Measurements from ENCODE around the gene EIF6. TPM values are rescaled to one million over a fixed set of nuclear protein-coding genes. Genes with fewer than 3 reads are reported as not detected.

Gene EIF6
- total and polyA plus RNA-seq, 2 donors (not counting 1 experiment from before 2014, with no cell fraction given): 117 to 156 TPM

DNA sequence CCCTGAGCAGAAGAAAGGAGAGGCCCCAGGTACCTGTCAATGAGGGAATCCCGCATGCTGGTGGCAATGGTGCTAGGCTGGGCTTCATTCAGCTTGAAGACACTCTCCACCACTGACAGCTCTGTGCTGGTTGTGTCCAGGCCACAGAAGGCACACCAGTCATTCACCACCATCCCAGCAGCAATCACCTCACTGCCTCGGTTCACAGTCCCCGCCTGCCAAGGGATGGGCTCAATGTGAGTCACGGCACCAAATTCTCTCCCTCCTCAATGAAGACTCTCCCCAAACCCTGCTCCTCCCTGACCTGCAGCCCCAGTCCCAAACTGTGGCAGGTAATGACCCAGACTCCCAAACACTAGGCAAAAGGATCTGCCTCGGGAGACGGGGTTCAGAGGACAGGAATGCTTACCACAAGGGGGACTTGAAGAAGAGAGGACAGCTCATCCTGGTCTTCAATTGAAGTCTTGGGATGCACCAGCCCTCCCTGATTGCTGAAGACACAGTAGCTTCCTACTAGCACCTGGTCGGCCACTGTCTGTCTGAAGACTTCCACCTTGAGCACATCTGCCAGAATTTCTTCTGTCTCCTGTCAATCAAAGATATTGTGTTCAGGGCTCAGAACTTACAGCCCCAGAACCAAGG lies 4.9 kb downstream of the EIF6 start:
- no peak overlapping the region for H2AFZ ChIP-seq (ENCODE audit: low read length)
- no peak overlapping the region for H3K4me3 ChIP-seq (replicated peaks in 1 of 4; ENCODE audit: control extremely low read depth in 1 of 4, insufficient read depth in 1 of 4, low read depth in 3 of 4, low read length in 4 of 4)
- no peaks in the 10 kb centered on the region for H3K27me3 ChIP-seq (ENCODE audit: control insufficient read depth, insufficient read depth, low read length)
- DNase-seq (ENCODE audit: low read depth in 2 of 2): no peak
- peaks cover 31% of the 10 kb centered on the region for H3K36me3 ChIP-seq (ENCODE audit: control insufficient read depth, insufficient read depth, low read length)
- H3K27ac ChIP-seq (ENCODE audit: insufficient read depth, low read length): no peak overlapping the region
- TF ChIP-seq, protein P1, sequence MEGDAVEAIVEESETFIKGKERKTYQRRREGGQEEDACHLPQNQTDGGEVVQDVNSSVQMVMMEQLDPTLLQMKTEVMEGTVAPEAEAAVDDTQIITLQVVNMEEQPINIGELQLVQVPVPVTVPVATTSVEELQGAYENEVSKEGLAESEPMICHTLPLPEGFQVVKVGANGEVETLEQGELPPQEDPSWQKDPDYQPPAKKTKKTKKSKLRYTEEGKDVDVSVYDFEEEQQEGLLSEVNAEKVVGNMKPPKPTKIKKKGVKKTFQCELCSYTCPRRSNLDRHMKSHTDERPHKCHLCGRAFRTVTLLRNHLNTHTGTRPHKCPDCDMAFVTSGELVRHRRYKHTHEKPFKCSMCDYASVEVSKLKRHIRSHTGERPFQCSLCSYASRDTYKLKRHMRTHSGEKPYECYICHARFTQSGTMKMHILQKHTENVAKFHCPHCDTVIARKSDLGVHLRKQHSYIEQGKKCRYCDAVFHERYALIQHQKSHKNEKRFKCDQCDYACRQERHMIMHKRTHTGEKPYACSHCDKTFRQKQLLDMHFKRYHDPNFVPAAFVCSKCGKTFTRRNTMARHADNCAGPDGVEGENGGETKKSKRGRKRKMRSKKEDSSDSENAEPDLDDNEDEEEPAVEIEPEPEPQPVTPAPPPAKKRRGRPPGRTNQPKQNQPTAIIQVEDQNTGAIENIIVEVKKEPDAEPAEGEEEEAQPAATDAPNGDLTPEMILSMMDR (conservative IDR thresholded peaks at IDR 0.05 in 1 of 2, IDR thresholded peaks at IDR 0.05 in 1 of 2; ENCODE audit: low read depth in 1 of 2, low read length in 2 of 2): no peak
- no peak for TF ChIP-seq EZH2 (IDR thresholded peaks at IDR 0.05; ENCODE audit: low read length, missing control alignments)
- H3K9me3 ChIP-seq (ENCODE audit: control insufficient read depth, insufficient read depth, low read depth, low read length): no peaks in the 10 kb centered on the region
- H3K9ac ChIP-seq (ENCODE audit: insufficient read depth, low read length): no peak overlapping the region
- H4K20me1 ChIP-seq (ENCODE audit: control insufficient read depth, extremely low read depth, insufficient read depth, low read length): no peaks in the 10 kb centered on the region
- peaks cover 7% of the 10 kb centered on the region for H3K4me1 ChIP-seq (ENCODE audit: control insufficient read depth, extremely low read depth, insufficient read depth, low read length)
- peaks cover 55% of the 10 kb centered on the region for H3K79me2 ChIP-seq (ENCODE audit: control insufficient read depth, insufficient read depth, low read length)
- H3K4me2 ChIP-seq (ENCODE audit: extremely low read depth, insufficient read depth, low read length): no peak overlapping the region

DNA sequence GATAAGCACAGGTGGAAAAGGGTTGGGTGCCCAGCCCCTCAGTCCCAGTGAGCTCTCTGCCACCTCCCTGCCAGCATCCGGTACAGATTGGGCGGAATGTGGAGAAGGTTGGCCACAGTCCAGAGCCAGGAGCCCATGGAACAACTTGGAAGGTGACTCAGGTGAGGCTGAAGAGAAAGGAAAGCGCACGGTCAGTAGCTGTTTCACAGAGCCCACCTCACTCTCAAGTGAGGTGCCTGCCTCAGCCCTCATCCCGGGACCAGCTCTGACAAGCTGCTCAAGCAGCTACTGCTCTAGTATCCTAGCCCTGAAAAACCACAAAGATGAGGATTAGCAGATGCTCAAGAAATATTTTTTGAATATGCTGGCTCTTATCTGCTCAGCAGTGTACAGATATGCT lies 5.5 kb downstream of the EIF6 start:
- H3K27me3 ChIP-seq (ENCODE audit: control insufficient read depth, insufficient read depth, low read length): no peaks in the 10 kb centered on the region
- H3K4me1 ChIP-seq (ENCODE audit: control insufficient read depth, extremely low read depth, insufficient read depth, low read length): peaks cover 7% of the 10 kb centered on the region
- H3K9me3 ChIP-seq (ENCODE audit: control insufficient read depth, insufficient read depth, low read depth, low read length): no peaks in the 10 kb centered on the region
- H3K4me3 ChIP-seq (replicated peaks in 1 of 4; ENCODE audit: control extremely low read depth in 1 of 4, insufficient read depth in 1 of 4, low read depth in 3 of 4, low read length in 4 of 4): no peak overlapping the region
- H3K4me2 ChIP-seq (ENCODE audit: extremely low read depth, insufficient read depth, low read length): no peak overlapping the region
- no peak overlapping the region for H3K9ac ChIP-seq (ENCODE audit: insufficient read depth, low read length)
- H3K79me2 ChIP-seq (ENCODE audit: control insufficient read depth, insufficient read depth, low read length): peaks cover 51% of the 10 kb centered on the region
- DNase-seq (ENCODE audit: low read depth in 2 of 2): no peak
- no peak overlapping the region for H3K27ac ChIP-seq (ENCODE audit: insufficient read depth, low read length)
- TF ChIP-seq, protein P1 (conservative IDR thresholded peaks at IDR 0.05 in 1 of 2, IDR thresholded peaks at IDR 0.05 in 1 of 2; ENCODE audit: low read depth in 1 of 2, low read length in 2 of 2): no peak
- TF ChIP-seq EZH2 (IDR thresholded peaks at IDR 0.05; ENCODE audit: low read length, missing control alignments): no peak
- no peak overlapping the region for H2AFZ ChIP-seq (ENCODE audit: low read length)
- no peaks in the 10 kb centered on the region for H4K20me1 ChIP-seq (ENCODE audit: control insufficient read depth, extremely low read depth, insufficient read depth, low read length)
- peaks cover 36% of the 10 kb centered on the region for H3K36me3 ChIP-seq (ENCODE audit: control insufficient read depth, insufficient read depth, low read length)

DNA sequence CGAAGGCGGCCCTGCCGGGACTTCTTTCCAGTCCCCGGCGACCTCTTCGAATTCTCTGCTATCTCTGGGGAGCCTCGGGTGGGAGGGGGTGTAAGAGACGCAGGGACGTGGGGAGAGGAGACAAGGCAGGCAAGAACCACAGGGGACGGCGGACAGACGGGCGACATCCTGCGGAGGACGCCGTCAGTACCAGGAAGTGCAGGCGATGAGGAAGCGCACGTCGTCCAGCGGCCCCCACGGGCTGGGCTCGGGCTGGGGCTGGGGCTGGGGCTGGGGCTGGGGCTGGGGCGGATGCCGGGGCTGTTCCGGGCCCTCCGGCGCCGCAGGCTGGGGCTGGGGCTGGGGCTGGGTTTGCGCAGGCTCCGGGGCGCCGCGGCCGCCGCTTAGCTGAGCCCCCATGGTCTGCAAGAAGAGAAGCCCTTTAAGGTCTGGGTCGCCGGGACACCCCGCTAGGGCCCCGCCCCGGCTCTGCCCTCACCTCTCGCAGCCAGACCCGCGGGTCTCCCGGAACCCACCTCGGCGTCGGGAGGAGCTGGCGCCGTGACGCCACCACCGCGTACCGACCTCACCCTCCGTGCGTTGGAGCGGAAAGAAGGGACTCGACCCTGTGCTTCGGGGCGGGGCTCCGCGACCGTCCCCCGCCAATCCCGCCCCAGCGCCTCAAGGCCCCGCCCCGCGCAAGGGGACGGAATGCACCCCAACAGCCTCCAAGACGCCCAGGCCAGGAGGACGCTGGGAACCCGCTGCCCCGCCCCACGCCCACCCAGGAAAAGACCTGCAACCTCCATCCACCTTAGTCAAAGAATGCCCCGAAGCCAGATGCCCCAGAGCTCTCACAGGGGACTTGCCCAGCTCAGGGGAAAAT lies 6.8 kb downstream of the EIF6 start, which contains the start of gene MMP24OS:
Gene MMP24OS (minus strand): TSS at position 592 of the 865 bp plus-strand sequence. CDS start 193 bp downstream, at position 399.
- Histone ChIP-seq H3K4me3 (replicated peaks in 1 of 4; ENCODE audit: control extremely low read depth in 1 of 4, insufficient read depth in 1 of 4, low read depth in 3 of 4, low read length in 4 of 4) (peak within 1 kb of the TSS; percentile 51 to 84 (median 80)), H3K79me2 (ENCODE audit: control insufficient read depth, insufficient read depth, low read length) (peaks cover 38% of the 10 kb centered on the region), H3K36me3 (ENCODE audit: control insufficient read depth, insufficient read depth, low read length) (peaks cover 35% of the 10 kb centered on the region), H2AFZ (ENCODE audit: low read length) (no peak within 1 kb of the TSS), H3K4me1 (ENCODE audit: control insufficient read depth, extremely low read depth, insufficient read depth, low read length) (peaks cover 4% of the 10 kb centered on the region), H4K20me1 (ENCODE audit: control insufficient read depth, extremely low read depth, insufficient read depth, low read length) (no peaks in the 10 kb centered on the region), H3K27ac (ENCODE audit: insufficient read depth, low read length) (peak within 1 kb of the TSS; percentile 91), H3K4me2 (ENCODE audit: extremely low read depth, insufficient read depth, low read length) (peak within 1 kb of the TSS; percentile 78), H3K27me3 (ENCODE audit: control insufficient read depth, insufficient read depth, low read length) (no peaks in the 10 kb centered on the region), H3K9me3 (ENCODE audit: control insufficient read depth, insufficient read depth, low read depth, low read length) (no peaks in the 10 kb centered on the region), H3K9ac (ENCODE audit: insufficient read depth, low read length) (peak within 1 kb of the TSS; percentile 86)
- peak; percentile 83 to 88 for DNase-seq (ENCODE audit: low read depth in 2 of 2)
- no peak for TF ChIP-seq EZH2 (IDR thresholded peaks at IDR 0.05; ENCODE audit: low read length, missing control alignments)
- TF ChIP-seq, protein P1 (conservative IDR thresholded peaks at IDR 0.05 in 1 of 2, IDR thresholded peaks at IDR 0.05 in 1 of 2; ENCODE audit: low read depth in 1 of 2, low read length in 2 of 2): peak; percentile 16 to 34
